NB4 (cell line): ENCODE data around the gene LRRC27.

Experiments
- CTCF ChIP-seq: IDR thresholded peaks from one replicate; pipeline ENCODE4 v1.5.1; 2012; ENCODE audit warnings: low read depth, low read length
- MYC ChIP-seq: IDR thresholded peaks from 2 replicates; pipeline ENCODE4 v1.6.1; 2011; ENCODE audit warnings: low read depth, low read length
- POLR2A ChIP-seq: IDR thresholded peaks from 2 replicates; pipeline ENCODE4 v1.6.1; 2011; ENCODE audit warnings: mild to moderate bottlenecking; ENCODE audit not compliant: insufficient read length; ENCODE audit errors: extremely low read depth
- TF ChIP-seq, protein P1 (sequence below): IDR thresholded peaks from 2 replicates; pipeline ENCODE4 v1.6.1; 2011; ENCODE audit warnings: low read depth, low read length

DNA sequence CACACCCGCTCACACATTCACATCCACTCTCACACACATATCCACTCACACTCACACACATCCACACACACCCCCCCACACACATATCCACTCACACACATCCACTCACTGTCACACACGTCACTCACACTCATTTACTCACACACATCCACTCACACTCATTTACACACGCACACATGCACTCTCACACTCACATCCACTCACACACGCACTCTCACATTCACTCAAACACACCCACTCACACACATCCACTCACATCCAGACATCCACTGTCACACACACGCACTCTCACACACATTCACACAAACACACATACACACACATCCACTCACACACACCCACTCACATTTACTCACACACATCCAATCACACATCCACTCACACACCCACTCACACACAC, 83.3 kb downstream of the LRRC27 start:
- TF ChIP-seq CTCF (no peak), POLR2A (no peak), MYC (no peak)
- TF ChIP-seq, protein P1, sequence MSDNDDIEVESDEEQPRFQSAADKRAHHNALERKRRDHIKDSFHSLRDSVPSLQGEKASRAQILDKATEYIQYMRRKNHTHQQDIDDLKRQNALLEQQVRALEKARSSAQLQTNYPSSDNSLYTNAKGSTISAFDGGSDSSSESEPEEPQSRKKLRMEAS = no peak
